GM21528 (cell line): ENCODE data around the gene GTPBP10.
"Not testable (repeated sequence)": the region's sequence is repeated elsewhere in the genome, so short reads cannot be mapped to it uniquely, and the experiment has no call there.

Experiments
- ATAC-seq: cut with Tn5 transposase; IDR thresholded peaks from one replicate; pipeline ENCODE4 v1.9.1; 2021; ENCODE audit warnings: mild to moderate bottlenecking, moderate library complexity; ENCODE audit not compliant: unreplicated experiment, low FRiP score

GTPBP10 gene

GRCh38 chr7:90346336-90347125 lies at the start of gene GTPBP10:
GTPBP10 (plus strand) TSS chr7:90346716; CDS start chr7:90346742, 26 bp downstream.
- peak; percentile 99 for ATAC-seq

- ATAC-seq, result peak; percentile 80
Measured at GRCh38 chr7:90298145-90299038, 48.1 kb upstream of the GTPBP10 start.

- no peak for ATAC-seq
Measured at GRCh38 chr7:90303241-90303640, 43.3 kb upstream of the GTPBP10 start.

GRCh38 chr7:90309872-90310271 lies 36.6 kb upstream of the GTPBP10 start:
- ATAC-seq, result no peak

GRCh38 chr7:90311175-90311574 lies 35.3 kb upstream of the GTPBP10 start:
- no peak for ATAC-seq

- no peak for ATAC-seq
Measured at GRCh38 chr7:90312745-90313144, 33.8 kb upstream of the GTPBP10 start.

- ATAC-seq, result no peak
Measured at GRCh38 chr7:90313907-90314306, 32.6 kb upstream of the GTPBP10 start.

- ATAC-seq, result no peak
Measured at GRCh38 chr7:90320014-90320413, 26.5 kb upstream of the GTPBP10 start.

GRCh38 chr7:90320418-90320800 lies 26.1 kb upstream of the GTPBP10 start:
- ATAC-seq, result no peak

- ATAC-seq, result no peak
Measured at GRCh38 chr7:90320801-90321494, 25.6 kb upstream of the GTPBP10 start, which contains the start of gene FAM237B. FAM237B (minus strand) TSS chr7:90321304; CDS start chr7:90319748, 1,556 bp downstream.

- ATAC-seq, result no peak
Measured at GRCh38 chr7:90322837-90323236, 23.7 kb upstream of the GTPBP10 start.

GRCh38 chr7:90326500-90326899 lies 20.0 kb upstream of the GTPBP10 start:
- ATAC-seq, result no peak

GRCh38 chr7:90334193-90334843 lies 12.2 kb upstream of the GTPBP10 start:
- no peak for ATAC-seq

- not testable (repeated sequence) for ATAC-seq
Measured at GRCh38 chr7:90334926-90335325, 11.6 kb upstream of the GTPBP10 start.

GRCh38 chr7:90337106-90337505 lies 9.4 kb upstream of the GTPBP10 start:
- no peak for ATAC-seq

GRCh38 chr7:90345016-90345415 lies 1.5 kb upstream of the GTPBP10 start:
- no peak for ATAC-seq

GRCh38 chr7:90345595-90346335 lies 751 bp upstream of the GTPBP10 start:
- peak; percentile 30 for ATAC-seq

GRCh38 chr7:90347759-90348158 lies 1.2 kb downstream of the GTPBP10 start:
- no peak for ATAC-seq

- no peak for ATAC-seq
Measured at GRCh38 chr7:90349305-90349704, 2.8 kb downstream of the GTPBP10 start.

- ATAC-seq, result not testable (repeated sequence)
Measured at GRCh38 chr7:90350032-90350431, 3.5 kb downstream of the GTPBP10 start.
